ENCODE data around the gene TIAM2. TPM values are rescaled to one million over a fixed set of nuclear protein-coding genes. Genes with fewer than 3 reads are reported as not detected.

TIAM2 gene
- total and polyA plus RNA-seq, 9 of the 15 experiments (the other 6 are each of a cell fraction or from before 2014, with no cell fraction given) = 0.73 to 6.5 (median 4.3) TPM

DNA sequence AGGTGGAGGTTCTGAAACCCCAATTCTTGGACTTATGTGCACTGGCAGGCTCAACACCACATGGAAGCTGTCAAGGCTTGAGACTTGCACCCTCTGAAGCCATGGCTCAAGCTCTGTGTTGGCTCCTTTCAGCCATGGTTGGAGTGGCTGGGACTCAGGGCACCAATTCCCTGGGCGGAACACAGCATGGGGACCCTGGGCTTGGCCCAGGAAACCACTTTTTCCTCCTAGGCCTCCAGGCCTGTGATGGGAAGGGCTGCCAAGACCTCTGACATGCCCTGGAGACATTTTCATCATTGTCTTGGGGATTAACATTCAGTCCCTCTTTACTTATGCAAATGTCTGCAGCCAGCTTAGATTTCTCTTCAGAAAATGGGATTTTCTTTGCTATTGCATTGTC lies 242.5 kb downstream of the TIAM2 start (continued):
- TF ChIP-seq, protein P1, sequence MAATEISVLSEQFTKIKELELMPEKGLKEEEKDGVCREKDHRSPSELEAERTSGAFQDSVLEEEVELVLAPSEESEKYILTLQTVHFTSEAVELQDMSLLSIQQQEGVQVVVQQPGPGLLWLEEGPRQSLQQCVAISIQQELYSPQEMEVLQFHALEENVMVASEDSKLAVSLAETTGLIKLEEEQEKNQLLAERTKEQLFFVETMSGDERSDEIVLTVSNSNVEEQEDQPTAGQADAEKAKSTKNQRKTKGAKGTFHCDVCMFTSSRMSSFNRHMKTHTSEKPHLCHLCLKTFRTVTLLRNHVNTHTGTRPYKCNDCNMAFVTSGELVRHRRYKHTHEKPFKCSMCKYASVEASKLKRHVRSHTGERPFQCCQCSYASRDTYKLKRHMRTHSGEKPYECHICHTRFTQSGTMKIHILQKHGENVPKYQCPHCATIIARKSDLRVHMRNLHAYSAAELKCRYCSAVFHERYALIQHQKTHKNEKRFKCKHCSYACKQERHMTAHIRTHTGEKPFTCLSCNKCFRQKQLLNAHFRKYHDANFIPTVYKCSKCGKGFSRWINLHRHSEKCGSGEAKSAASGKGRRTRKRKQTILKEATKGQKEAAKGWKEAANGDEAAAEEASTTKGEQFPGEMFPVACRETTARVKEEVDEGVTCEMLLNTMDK (IDR thresholded peaks at IDR 0.05; ENCODE audit: borderline replicate concordance, insufficient read depth, low read depth, low read length, poor library complexity, severe bottlenecking) = no peak
- TF ChIP-seq ZNF263 (CRISPR knock-in tag; IDR thresholded peaks at IDR 0.05; ENCODE audit: borderline replicate concordance) (no peak), NR2F6 (CRISPR knock-in tag; IDR thresholded peaks at IDR 0.05) (no peak), MEF2A (IDR thresholded peaks at IDR 0.05; ENCODE audit: control insufficient read depth, low read depth, low read length) (no peak), NFE2L1 (tag; IDR thresholded peaks at IDR 0.05; ENCODE audit: borderline replicate concordance, low read depth) (no peak)
- TF ChIP-seq, protein P2, sequence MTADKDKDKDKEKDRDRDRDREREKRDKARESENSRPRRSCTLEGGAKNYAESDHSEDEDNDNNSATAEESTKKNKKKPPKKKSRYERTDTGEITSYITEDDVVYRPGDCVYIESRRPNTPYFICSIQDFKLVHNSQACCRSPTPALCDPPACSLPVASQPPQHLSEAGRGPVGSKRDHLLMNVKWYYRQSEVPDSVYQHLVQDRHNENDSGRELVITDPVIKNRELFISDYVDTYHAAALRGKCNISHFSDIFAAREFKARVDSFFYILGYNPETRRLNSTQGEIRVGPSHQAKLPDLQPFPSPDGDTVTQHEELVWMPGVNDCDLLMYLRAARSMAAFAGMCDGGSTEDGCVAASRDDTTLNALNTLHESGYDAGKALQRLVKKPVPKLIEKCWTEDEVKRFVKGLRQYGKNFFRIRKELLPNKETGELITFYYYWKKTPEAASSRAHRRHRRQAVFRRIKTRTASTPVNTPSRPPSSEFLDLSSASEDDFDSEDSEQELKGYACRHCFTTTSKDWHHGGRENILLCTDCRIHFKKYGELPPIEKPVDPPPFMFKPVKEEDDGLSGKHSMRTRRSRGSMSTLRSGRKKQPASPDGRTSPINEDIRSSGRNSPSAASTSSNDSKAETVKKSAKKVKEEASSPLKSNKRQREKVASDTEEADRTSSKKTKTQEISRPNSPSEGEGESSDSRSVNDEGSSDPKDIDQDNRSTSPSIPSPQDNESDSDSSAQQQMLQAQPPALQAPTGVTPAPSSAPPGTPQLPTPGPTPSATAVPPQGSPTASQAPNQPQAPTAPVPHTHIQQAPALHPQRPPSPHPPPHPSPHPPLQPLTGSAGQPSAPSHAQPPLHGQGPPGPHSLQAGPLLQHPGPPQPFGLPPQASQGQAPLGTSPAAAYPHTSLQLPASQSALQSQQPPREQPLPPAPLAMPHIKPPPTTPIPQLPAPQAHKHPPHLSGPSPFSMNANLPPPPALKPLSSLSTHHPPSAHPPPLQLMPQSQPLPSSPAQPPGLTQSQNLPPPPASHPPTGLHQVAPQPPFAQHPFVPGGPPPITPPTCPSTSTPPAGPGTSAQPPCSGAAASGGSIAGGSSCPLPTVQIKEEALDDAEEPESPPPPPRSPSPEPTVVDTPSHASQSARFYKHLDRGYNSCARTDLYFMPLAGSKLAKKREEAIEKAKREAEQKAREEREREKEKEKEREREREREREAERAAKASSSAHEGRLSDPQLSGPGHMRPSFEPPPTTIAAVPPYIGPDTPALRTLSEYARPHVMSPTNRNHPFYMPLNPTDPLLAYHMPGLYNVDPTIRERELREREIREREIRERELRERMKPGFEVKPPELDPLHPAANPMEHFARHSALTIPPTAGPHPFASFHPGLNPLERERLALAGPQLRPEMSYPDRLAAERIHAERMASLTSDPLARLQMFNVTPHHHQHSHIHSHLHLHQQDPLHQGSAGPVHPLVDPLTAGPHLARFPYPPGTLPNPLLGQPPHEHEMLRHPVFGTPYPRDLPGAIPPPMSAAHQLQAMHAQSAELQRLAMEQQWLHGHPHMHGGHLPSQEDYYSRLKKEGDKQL (CRISPR knock-in tag; IDR thresholded peaks at IDR 0.05; ENCODE audit: borderline replicate concordance) = no peak
- TF ChIP-seq, protein P3, sequence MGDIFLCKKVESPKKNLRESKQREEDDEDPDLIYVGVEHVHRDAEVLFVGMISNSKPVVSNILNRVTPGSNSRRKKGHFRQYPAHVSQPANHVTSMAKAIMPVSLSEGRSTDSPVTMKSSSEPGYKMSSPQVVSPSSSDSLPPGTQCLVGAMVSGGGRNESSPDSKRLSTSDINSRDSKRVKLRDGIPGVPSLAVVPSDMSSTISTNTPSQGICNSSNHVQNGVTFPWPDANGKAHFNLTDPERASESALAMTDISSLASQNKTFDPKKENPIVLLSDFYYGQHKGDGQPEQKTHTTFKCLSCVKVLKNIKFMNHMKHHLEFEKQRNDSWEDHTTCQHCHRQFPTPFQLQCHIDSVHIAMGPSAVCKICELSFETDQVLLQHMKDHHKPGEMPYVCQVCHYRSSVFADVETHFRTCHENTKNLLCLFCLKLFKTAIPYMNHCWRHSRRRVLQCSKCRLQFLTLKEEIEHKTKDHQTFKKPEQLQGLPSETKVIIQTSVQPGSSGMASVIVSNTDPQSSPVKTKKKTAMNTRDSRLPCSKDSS (IDR thresholded peaks at IDR 0.05; ENCODE audit: low read depth, partially characterized antibody) = no peak
- TF ChIP-seq, protein P4, sequence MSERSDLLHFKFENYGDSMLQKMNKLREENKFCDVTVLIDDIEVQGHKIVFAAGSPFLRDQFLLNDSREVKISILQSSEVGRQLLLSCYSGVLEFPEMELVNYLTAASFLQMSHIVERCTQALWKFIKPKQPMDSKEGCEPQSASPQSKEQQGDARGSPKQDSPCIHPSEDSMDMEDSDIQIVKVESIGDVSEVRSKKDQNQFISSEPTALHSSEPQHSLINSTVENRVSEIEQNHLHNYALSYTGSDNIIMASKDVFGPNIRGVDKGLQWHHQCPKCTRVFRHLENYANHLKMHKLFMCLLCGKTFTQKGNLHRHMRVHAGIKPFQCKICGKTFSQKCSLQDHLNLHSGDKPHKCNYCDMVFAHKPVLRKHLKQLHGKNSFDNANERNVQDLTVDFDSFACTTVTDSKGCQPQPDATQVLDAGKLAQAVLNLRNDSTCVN (CRISPR knock-in tag; IDR thresholded peaks at IDR 0.05) = no peak

All from K562 (cell line).